NCI-H1436 treated with DMSO at 0.1 percent for 48 hours (cell line): Measurements from ENCODE around the gene TRIP10.

Experiments used
- DNase-seq: peaks from one replicate; lab custom pipeline; 2025; lab: John Stamatoyannopoulos, UW

TRIP10 gene

DNA sequence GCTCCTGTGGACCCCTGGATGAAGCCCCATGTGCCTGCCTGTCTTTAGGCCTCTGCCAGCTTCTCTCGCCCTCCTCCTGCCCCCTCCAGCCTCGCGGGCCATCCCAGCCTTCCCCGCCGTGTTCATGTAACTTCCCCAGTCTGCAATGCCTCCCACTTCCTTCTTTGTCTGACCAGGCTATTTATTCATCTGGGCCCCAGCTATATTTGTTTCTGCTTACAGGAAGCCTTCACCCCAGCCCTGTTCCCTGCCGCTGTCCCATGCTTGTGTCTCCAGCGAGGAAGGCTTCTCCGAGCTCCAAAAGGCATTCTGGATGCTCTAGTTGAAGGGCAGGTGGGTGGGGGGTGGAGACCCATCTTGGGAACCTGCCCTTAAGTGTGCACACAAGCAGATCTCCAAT, 11.1 kb upstream of the TRIP10 start:
- DNase-seq: no peak

DNA sequence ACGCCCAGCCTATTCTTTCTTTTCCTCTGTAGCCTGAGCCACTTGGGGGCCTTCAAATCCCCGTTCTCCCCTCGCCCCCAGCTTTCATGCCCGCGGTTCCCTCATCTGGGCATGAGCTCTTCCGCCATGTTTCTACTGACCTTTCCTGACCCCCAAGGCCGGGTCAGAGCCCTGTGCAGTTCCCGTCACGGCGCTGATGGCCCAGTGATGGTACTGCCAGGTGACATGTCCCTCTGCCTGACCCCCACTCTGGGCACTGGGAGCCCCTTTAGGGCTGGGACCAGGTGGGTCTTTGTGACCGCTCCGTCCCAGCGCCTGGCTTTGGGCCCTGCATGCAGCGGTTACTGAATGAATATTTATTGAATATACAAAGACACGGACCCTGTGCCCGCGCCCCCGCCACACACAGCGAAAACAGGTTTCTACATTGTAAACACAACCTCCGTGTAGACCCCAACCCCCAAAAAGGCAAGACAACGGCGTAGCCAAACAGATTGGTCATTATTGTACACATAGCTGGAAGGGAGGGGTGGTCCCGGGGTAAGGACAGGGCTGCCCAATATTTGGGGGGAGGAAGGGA, 9.8 kb upstream of the TRIP10 start:
- DNase-seq: no peak

DNA sequence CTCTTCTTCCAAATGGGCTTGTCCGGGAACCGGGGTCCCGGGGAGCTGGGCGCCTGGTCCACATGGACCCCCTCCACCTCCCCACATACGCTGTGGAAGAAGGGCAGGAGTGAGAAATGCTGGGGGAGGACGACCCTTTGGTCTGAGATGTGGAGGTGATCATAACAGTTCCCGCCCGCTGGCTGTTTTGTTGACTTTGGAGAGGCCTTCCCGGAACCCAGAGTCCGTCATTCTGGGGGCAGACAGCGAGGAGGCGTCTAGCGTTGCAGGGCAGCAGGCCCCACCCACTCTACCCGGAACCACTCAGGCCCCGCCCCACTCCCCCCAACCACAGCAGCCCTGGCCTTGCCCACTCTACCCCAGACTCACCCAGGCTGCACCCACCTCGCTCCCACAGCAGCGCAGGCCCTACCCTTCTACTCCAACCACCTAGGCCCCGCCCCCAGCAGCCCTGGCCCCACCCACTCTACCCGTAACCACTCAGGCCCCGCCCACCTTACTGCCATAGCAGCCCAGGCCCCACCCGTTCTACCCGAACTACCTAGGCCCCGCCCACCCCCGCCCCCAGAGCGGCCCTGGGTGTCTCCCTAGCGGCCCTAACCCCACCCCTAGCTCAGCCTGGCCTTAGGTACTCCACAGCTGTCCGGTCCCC, 9.2 kb upstream of the TRIP10 start:
- DNase-seq: no peak

DNA sequence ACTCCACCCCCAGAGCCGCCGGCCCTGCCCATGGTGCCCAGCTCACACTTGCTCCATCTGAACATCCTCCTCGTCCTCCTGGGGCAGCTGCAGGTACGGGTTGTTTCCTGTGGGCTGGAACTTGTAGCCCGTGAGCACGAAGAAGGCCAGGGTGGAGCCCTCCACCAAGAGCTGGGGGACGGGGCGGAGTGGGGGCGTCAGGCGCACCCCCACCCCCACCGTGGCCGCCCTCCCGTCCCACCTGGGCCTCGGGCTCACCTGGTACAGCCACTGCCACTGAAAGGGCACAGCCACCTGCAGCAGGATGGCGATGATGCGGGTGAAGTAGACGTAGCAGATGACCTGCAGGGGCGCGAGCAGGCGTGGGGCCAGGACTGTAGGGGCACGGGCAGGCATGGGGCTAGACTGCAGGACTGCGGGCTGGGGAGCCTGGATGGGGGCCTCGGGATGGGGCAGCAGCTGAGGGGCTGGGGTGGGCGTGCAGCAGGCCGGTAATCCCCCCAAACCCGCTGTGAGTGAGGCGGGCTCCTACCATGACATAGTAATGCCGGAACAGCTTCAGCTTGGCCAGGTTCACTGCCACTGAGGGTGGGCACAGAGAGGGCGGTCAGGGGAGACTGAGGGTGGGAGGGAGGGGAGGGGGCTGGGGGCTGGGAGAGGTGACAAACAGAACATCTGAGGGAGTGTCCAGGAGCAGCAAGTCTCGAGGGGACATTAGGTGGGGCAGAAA, 8.4 kb upstream of the TRIP10 start:
- DNase-seq: no peak

DNA sequence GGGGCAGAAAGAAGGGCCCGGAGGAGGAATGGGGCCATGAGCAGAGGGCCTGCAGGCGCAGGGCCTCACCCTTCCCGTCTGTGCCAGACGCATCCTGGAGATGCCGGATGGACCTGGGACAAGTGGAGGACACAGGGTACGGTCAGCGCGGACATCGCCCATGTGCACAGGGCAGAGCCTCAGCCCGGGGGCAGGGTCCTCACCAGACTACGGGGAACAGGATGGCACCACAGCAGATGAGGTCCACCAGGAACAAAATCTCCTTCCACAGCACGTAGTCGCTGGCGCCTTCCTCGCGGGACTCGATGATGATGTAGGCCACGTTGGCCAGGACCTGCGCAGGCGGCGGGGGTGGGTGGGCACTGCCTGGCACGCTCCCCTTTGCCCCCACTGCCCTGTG, 7.7 kb upstream of the TRIP10 start:
- no peak for DNase-seq

DNA sequence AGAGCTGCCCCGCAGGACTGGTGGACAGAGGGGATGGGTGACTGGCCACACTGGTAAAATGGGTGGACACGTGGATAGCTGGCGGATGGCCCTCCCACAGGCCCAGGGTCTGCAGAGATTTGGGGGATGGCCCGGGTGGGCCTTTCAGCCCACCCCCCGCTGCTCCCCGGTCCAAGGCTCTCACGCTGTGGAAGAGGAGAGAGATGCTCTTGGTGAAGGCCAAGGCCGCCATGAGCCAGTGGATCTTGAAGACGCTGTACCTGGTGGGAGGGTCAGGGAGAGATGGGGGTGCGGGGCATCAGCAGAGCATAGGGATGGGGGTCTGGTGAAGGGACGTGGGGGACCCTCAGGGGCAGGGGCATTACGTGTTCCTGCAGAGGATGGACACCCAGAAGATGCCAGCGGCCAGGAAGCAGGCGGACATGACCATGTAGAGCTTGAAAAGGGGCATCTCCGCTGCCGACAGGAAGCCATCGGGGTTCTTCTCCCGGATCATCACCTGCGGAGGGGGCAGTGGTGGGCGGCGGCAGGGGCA, 6.6 kb upstream of the TRIP10 start:
- DNase-seq: no peak

DNA sequence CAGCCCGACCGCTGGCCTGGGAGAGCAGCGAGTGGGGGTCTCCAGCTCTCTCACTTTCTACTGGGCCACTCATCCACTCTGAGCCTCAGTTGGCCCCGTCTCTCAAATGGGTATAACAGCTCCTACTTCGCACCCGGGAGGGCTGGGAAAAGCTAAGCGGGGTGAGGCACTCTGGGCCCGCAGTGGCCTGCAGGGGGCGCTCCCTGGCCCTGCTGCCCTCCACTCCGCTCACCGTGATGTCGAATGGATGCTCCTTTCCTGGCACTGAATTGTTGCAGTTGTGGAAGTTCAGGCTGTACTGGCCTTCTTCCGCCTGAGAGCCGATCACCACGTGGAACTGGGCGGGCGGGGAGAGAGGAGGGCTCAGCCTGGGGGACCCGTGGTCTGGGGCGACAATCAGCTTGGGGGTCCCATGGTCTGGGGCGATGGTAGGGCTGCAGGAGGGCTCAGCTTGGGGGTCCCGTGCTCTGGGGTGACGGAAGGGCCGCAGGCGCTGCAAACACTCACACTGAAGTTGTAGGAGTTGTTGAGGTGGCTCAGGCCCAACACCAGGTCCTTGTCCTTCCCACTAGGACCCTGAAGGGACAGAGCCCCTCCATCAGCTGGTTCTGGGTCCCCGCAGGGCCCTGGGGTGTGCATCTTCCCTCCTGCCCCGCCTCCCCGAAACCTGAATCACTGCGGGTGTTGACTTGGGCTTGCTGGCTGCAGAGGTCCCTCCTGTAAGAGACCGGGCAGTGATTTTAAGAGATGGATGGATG, 6.0 kb upstream of the TRIP10 start:
- DNase-seq: no peak

DNA sequence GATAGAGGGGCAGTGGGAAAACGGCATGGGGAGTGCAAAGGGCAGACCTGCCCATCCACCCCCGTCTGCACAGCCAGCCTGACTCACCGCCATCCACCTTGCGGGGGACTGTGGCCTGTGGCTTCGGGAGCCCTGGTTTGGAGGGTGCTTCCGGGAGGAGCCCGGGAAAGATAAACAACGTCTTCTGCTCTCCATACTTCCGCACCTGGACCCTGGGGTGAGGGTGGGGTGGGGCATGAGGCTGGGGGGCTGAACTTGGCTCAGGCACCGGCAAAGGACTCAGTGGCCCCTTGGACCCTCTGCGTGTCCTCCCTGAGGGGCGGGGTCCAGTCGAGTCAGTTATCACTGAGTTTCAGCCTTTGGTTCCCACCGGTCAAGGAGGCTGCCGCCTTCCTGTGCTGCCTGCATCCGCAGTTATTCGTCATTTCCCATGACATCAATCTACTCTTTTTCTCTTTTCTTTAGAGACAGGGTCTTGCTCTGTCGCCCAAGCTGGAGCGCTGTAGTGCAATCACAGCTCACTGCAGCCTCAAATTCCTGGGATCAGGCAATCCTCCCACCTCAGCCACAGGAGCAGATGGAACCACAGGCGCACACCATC, 5.3 kb upstream of the TRIP10 start:
- no peak for DNase-seq

DNA sequence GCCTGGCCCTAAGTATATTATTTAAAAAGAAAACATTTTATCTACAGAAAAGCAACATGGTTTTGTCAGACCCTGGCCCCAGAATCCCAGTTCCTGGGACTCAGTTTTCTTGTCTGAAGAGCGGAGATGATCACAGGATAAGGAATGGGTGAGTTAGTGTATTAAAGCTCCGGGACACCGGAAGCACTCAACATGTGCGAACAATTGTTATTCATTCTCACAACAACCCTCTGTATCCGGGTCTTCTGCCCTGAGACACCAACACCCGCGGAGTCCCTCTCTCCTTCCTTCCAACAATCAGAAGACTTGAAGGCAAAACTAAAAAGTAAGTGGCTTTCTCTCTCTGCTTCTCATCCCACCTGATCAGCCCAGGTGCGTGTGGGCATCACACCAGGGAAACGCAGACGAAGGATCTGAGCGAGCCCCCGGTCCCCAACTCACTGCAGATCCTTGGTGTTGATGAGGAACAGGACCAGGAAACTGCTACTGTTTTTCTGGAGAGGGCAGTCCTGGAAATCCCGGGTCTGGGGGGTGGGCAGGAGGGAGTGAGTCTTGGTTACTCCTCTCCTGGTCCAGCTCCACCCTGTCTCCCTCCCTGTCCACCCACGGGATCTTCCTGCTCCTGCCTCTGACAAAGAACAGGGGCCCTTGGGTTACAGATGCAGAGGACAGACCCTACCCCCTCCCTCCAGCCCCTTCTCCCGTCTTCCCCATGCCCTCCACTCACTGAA, 4.1 kb upstream of the TRIP10 start:
- DNase-seq: no peak

DNA sequence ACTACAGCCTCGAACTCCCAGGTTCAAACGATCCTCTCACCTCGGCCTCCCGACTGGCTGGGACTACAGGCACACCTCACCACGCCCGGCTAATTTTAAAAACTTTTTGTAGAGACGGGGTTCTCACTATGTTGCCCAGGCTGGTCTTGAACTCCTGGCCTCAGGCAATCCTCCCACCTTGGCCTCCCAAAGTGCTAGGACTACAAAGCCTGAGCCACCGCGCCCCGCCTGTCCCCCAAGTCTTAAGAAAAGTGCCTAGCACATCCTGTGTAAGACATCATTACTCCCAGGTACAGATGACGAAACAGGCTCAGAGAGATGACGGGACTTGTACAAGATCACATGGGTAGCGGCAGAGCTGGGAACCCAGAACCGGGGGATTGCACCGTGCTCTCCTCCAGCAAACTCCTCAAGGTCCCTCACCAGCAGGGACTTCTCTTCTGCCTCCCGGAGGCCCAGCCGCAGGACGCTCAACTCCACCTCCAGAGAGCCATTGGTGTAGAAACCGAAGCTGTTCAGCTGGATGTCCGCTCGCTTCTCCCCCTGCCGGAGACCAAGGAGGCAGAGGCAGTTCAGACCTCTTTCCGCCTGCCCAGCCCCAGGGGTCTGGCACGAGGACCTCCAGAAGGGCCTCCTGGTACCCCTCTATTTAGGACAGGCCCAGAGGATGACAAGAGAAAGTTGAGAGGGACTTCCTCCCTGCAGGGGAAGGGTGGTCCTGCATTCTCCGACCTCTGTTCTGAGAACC, 3.1 kb upstream of the TRIP10 start:
- peak; percentile 13 for DNase-seq

DNA sequence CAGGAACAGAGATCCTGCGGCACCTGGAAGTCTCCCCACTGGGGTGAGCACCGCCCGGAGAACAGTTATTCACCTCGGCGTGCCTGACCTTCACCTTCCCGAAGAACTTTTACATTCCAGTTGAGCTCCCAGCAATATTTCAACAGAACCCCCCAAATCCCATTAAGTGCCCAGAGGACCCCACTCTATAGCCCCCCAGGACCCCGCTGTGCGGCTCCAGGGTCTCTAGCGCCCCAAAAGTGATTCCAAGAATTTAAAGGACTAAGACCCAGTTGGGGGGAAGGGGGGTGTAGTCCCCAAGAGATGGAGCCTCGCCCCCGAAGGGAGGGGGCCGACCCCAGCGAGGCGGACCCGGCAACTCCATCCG, 2.6 kb upstream of the TRIP10 start:
- peak; percentile 23 for DNase-seq

DNA sequence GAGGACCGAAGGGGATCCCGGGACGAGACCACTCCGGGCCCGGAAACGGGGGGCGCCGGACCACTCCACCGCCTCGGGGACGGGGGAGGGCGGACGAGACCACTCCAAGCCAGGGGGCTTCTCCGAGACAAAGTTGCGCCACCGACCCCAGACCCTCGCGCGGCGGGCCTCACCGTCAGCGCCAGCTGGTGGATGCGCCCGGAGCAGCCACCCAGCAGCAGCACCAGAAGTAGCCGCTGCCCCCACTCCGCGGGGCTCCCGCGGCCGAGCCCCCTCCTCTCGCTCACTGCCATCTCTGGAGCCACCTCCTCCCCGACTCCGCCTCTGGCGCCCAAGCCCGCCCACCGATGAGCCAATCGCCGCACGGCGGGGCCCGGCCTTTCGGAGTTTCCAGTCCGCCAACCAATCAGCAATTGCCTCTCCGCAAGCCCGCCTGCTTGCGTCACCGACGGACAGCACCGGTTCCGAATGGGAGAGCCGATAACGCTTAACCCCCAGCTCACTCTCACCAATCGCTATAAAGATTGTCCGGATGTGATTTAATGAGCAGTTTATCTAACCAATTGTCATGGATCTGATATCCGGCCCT, 2.1 kb upstream of the TRIP10 start, which contains the start of gene GPR108:
TSS of gene GPR108 (minus strand) at position 297 of the 589 bp plus-strand sequence. CDS start at position 293, 4 bp downstream.
- DNase-seq: peak; percentile 100

DNA sequence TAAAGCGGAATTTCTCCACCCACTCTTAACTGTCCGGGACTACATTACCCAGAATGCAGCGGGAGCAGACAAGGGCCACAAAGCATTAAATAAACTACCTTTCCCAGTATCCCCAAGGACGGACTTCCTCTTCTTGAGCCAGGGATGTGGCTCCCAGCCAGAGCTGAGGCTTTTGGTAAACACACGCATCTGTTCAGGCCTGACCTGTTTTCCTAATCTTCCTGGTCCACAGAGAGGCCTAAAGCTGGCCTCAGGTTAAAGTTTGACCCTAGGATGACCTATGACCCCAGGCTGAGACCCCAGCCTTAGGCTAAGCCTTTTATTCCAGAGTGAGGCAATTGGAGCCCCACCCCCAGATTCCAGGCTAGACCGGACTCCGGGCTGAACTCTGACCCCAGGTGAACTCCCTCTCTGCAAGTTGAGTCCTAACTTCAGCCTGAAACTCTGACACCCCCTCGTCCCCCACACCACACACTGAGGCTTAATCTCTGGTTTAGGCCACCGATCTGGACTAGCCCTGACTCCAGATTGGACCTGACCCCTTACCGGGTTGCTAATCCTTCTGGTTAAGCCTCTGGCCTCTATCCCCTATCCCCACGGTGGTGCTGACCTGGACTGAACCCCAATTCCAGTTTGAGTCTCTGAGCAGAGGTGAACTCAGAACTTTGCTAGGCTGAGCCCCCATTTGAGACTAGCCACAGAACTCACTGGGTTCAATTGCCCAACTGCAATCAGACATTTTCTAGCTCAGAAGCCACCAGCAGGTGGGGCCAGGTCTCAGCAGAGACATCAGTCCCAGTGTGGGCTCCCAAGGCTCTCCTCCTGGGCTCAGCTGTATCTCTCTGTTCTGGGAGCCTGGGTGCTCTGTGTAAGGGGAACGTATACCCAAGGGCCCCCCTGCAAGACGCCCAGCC, 1.4 kb upstream of the TRIP10 start:
- DNase-seq: peak; percentile 65

DNA sequence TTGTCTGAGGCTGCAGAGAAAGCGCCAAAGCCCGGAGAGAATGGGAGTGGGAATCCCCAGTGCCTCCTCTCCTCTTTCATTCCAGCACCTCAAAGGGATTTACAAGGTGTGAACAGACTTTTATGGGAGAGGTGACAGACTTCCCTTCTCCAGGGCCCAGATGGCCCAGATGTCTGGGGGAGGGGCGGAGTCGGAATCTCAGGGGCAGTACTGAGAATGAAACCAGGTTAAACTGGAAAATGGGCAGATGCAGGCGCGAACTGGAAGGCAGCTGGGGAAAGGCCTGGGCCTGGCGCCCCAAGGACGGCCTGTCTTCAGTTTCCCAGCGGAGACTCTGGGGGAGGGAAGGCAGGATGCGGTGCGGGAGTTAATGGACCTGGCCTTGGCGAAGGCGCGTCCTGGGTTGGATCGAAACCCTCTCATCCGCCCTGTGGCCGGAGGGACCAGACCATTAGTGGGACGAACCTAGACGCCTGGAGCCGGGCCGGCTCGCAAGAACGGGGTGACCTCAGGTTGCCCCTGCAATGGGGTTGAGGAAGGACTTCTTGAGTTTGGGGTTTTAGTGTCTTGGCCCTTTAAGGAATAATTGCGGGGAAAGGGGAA, 592 bp upstream of the TRIP10 start:
- DNase-seq: no peak

DNA sequence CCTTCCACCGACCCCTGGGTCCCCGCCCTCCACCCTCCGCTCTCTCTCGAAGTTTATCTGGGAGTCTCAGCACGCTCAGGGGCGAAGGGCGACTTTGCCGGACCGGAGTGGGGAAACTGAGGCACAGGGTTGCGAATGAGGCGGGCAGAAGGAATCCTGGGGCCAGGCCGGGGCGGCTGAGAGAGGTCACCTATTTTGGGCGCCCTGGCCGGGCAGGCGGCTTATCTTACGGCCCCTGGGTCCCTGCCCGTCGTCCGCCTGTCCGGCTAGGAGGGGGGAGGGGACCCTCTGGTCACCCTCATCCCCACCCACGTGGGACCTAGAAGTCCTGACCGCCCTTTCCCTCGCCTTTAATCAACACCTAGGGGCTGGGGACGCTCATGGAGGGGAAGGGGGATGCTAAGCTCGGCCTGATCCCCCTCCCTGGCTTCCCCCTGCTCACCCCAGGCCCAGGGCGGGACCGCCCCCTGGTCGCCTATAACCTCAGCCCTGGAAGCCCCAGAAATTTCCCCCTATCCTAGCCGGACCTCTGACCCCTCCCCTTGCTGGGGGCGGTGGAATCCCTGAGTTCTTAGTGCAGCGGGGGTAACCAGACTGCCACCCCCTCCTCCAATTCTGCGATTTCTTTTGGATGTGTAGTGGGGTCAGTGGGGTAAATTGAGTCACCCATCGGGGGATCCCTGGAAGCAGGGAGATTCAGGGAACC, 556 bp downstream of the TRIP10 start:
- DNase-seq: no peak

DNA sequence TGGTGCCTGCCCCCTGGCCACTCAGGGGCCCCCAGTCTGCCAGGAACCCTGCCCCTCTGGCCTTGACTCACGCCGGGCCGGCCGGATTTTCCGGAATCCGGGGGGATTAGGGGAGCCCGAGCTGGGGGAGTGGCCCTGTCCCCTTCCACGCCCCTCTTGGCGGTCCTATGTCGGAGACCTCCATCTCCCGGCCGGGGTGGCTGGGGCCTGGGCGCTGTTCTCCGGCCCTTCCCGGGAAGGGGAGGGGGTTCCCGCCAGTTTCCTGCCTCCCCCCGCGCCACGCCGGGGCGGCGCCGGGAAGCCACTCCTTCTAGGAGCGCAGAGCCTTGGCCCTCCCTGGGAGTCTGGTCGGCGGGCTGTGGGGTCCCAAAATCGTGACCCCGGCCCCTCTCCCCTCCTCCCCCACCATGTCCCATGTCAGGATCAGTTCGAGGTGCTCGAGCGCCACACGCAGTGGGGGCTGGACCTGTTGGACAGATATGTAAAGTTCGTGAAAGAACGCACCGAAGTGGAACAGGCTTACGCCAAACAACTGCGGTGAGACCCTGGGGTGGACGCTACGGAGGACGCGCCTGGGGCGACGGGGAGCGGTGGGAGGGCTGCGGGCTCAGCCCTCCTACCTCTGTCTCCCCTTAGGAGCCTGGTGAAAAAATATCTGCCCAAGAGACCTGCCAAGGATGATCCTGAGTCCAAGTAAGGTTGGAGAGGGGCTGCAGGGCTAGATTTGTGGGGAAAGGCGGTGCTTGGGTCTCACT, 1.3 kb downstream of the TRIP10 start:
- DNase-seq: no peak

DNA sequence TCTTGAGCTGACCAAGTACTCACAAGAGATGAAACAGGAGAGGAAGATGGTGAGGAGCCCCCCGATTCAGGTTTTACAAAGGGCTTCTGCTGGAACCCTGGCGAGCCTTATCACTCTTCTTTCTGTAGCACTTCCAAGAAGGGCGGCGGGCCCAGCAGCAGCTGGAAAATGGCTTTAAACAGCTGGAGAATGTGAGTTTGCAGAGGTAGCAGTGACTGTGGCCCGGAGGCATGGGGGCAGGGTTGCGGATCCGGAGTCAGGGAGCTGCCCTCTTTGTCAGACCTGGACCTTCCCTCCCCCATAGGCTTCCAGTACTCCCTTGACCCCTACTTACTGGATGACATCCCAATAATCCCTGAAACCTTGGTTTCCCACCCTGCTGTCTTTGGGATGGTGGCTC, 3.6 kb downstream of the TRIP10 start:
- DNase-seq: no peak
